Left lung (tissue), 10 donors: ENCODE results near the gene MTG1. TPM values are rescaled to one million over a fixed set of nuclear protein-coding genes. Genes with fewer than 3 reads are reported as not detected.

ENCODE experiments used
- ATAC-seq: fragments of 200-7000 bp; cut with Tn5 transposase; one replicate; pipeline ENCODE4 v1.9.1; 2020; ENCODE audit warnings: moderate library complexity
- DNase-seq, 4 donors: peaks; one replicate each; pipeline ENCODE4 v3.0.0-alpha.2; 2013 to 2020
- H3K27ac ChIP-seq, 2 donors: fragments of 200-600 bp; sonication (generic) in 1 of 2; one replicate each; pipeline versions ENCODE4 v1.5.0 to v1.8.0; 2020 to 2021
- H3K27me3 ChIP-seq, 2 donors: fragments of 200-600 bp; sonication (generic) in 1 of 2; one replicate each; pipeline versions ENCODE4 v1.5.0 to v1.8.0; 2020 to 2021
- H3K36me3 ChIP-seq, 2 donors: fragments of 200-600 bp; sonication (generic) in 1 of 2; one replicate each; pipeline versions ENCODE4 v1.5.0 to v1.8.0; 2020 to 2021
- H3K4me1 ChIP-seq, 2 donors: fragments of 200-600 bp; one replicate each; pipeline ENCODE4 v1.8.0; 2021
- H3K4me3 ChIP-seq, 2 donors: fragments of 200-600 bp; sonication (generic) in 1 of 2; one replicate each; pipeline versions ENCODE4 v1.5.0 to v1.8.0; 2020 to 2021; ENCODE audit warnings: mild to moderate bottlenecking in 1 of 2
- H3K9me3 ChIP-seq, 2 donors: fragments of 200-600 bp; sonication (generic) in 1 of 2; one replicate each; pipeline versions ENCODE4 v1.5.0 to v1.8.0; 2020 to 2021
- CTCF ChIP-seq, 2 donors: fragments of 200-600 bp; sonication (generic) in 1 of 2; IDR thresholded peaks; one replicate each; pipeline versions ENCODE4 v1.5.0 to v1.8.0; 2021; ENCODE audit warnings: antibody characterized with exemption in 2 of 2
- intact Hi-C, 2 donors: fragments of 100-400 bp; cut with DNase I; formaldehyde crosslinking; loops; one replicate each; pipeline versions ENCODE4 v1.11.2 to v1.14.2; 2022
- polyA plus RNA-seq, 6 donors: library from polyadenylated mRNA; unstranded; fragments of 120-200 nt; gene quantifications; one replicate each; pipeline ENCODE4 v1.2.1, GENCODE V29; 2013; ENCODE audit not compliant: insufficient read length in 6 of 6
- total RNA-seq, 2 donors: library from RNA; stranded (reverse); fragmentation: NEBNext Ultra II Directional; extraction: Animal tissue kit (Norgen Biotek cat#: 25700); gene quantifications; one replicate each; pipeline ENCODE4 v1.2.1, GENCODE V29; 2021
- donor health status: DM: no; HTN: yes; CAD: no.
- donor health status: DM: no; HTN: no; CAD: no.

Gene MTG1
- total and polyA plus RNA-seq, 8 donors: 31.5 to 75.1 (median 60.3) TPM

GRCh38 chr10:133357285-133358161 lies 36.4 kb upstream of the MTG1 start, which contains the start of gene FUOM:
FUOM (minus strand) TSS chr10:133358019; CDS start chr10:133358007, 12 bp downstream.
- intact Hi-C loops: no loop called here
- DNase-seq: peak in 2 of 4 donors; percentile 60 to 90
- H3K27ac ChIP-seq: peak within 1 kb of the TSS in 1 of 2 donors; percentile 78
- no peak for TF ChIP-seq CTCF (IDR thresholded peaks at IDR 0.05)
- no peaks in the 10 kb centered on the region for H3K9me3 ChIP-seq
- H3K4me1 ChIP-seq: peaks cover 6 to 15% of the 10 kb centered on the region in 2 donors
- peaks cover 0 to 14% of the 10 kb centered on the region in 2 donors for H3K27me3 ChIP-seq
- peaks cover 0 to 19% of the 10 kb centered on the region in 2 donors for H3K36me3 ChIP-seq
- peak within 1 kb of the TSS; percentile 40 to 55 for H3K4me3 ChIP-seq
- ATAC-seq: peak; percentile 87

GRCh38 chr10:133358162-133358924 lies 35.6 kb upstream of the MTG1 start:
- peaks cover 0 to 14% of the 10 kb centered on the region in 2 donors for H3K27me3 ChIP-seq
- no peak for TF ChIP-seq CTCF (IDR thresholded peaks at IDR 0.05)
- no peak overlapping the region for H3K27ac ChIP-seq
- no peaks in the 10 kb centered on the region for H3K9me3 ChIP-seq
- intact Hi-C loops: no loop called here
- H3K4me3 ChIP-seq: no peak overlapping the region
- ATAC-seq (no peak), DNase-seq (peak in 2 of 4 donors; percentile 53 to 83)
- H3K36me3 ChIP-seq: peaks cover 0 to 27% of the 10 kb centered on the region in 2 donors
- peaks cover 6 to 15% of the 10 kb centered on the region in 2 donors for H3K4me1 ChIP-seq

GRCh38 chr10:133358925-133359310 lies 35.0 kb upstream of the MTG1 start:
- no peak overlapping the region for H3K27ac ChIP-seq

GRCh38 chr10:133359554-133359971 lies 34.4 kb upstream of the MTG1 start:
- Histone ChIP-seq H3K27me3 (peaks cover 0 to 14% of the 10 kb centered on the region in 2 donors), H3K4me1 (peaks cover 6 to 15% of the 10 kb centered on the region in 2 donors), H3K4me3 (no peak overlapping the region), H3K36me3 (peaks cover 0 to 38% of the 10 kb centered on the region in 2 donors), H3K27ac (no peak overlapping the region), H3K9me3 (no peaks in the 10 kb centered on the region)
- ATAC-seq (no peak), DNase-seq (no peak)
- intact Hi-C loops: no loop called here
- TF ChIP-seq CTCF (IDR thresholded peaks at IDR 0.05): no peak

More at GRCh38 chr10:133358925-133359310, 35.0 kb upstream of the MTG1 start:
- H3K36me3 ChIP-seq: peaks cover 0 to 32% of the 10 kb centered on the region in 2 donors
- no peak overlapping the region for H3K4me3 ChIP-seq
- no peak for TF ChIP-seq CTCF (IDR thresholded peaks at IDR 0.05)
- intact Hi-C loops: no loop called here
- H3K4me1 ChIP-seq: peaks cover 6 to 15% of the 10 kb centered on the region in 2 donors
- H3K27me3 ChIP-seq: peaks cover 0 to 14% of the 10 kb centered on the region in 2 donors
- ATAC-seq (no peak), DNase-seq (no peak)
- H3K9me3 ChIP-seq: no peaks in the 10 kb centered on the region
